SK-N-SH treated with all-trans-retinoic acid at 6 μM for 48 hours (cell line): ENCODE measurements around the gene DPYSL4.

Source experiments
- ATAC-seq: fragments of 200-7000 bp; cut with Tn5 transposase; 3 replicates; pipeline ENCODE4 v1.9.1; 2020; ENCODE audit warnings: mild to moderate bottlenecking, moderate library complexity
- ARNTL ChIP-seq: fragments of 450-650 bp; formaldehyde crosslinking; IDR thresholded peaks from 2 replicates; pipeline ENCODE4 v1.5.0; 2020; ENCODE audit warnings: low read depth, mild to moderate bottlenecking, moderate library complexity, borderline replicate concordance
- BACH2 ChIP-seq: fragments of 250-450 bp; sonication (Bioruptor Pico); IDR thresholded peaks from 2 replicates; pipeline ENCODE4 v1.9.0; 2021; ENCODE audit warnings: mild to moderate bottlenecking, borderline replicate concordance
- CREB5 ChIP-seq: fragments of 250-450 bp; sonication (Bioruptor Pico); IDR thresholded peaks from 2 replicates; pipeline ENCODE4 v1.5.1; 2020; ENCODE audit warnings: low read depth, mild to moderate bottlenecking, moderate library complexity
- CSDC2 ChIP-seq: fragments of 250-450 bp; sonication (Bioruptor Pico); IDR thresholded peaks from 2 replicates; pipeline ENCODE4 v1.5.0; 2020; ENCODE audit warnings: mild to moderate bottlenecking, moderate library complexity
- ESRRG ChIP-seq: fragments of 250-450 bp; sonication (Bioruptor Pico); IDR thresholded peaks from 2 replicates; pipeline ENCODE4 v1.6.1; 2021; ENCODE audit warnings: mild to moderate bottlenecking
- ISL1 ChIP-seq: fragments of 250-450 bp; sonication (Bioruptor Pico); IDR thresholded peaks from 2 replicates; pipeline ENCODE4 v2.1.2; 2022; ENCODE audit warnings: mild to moderate bottlenecking, moderate library complexity
- OSR1 ChIP-seq: fragments of 250-450 bp; sonication (Bioruptor Pico); IDR thresholded peaks from 2 replicates; pipeline ENCODE4 v1.8.0; 2022; ENCODE audit warnings: moderate library complexity, mild to moderate bottlenecking, inconsistent platforms
- POU6F1 ChIP-seq: fragments of 250-450 bp; sonication (Bioruptor Pico); IDR thresholded peaks from 2 replicates; pipeline ENCODE4 v1.8.0; 2021; ENCODE audit warnings: low read depth, mild to moderate bottlenecking, moderate library complexity, borderline replicate concordance
- PPARA ChIP-seq: fragments of 250-450 bp; sonication (Bioruptor Pico); IDR thresholded peaks from 2 replicates; pipeline ENCODE4 v1.5.0; 2020; ENCODE audit warnings: mild to moderate bottlenecking, borderline replicate concordance
- RARB ChIP-seq: fragments of 250-450 bp; sonication (Bioruptor Pico); IDR thresholded peaks from 2 replicates; pipeline ENCODE4 v1.8.0; 2021; ENCODE audit warnings: mild to moderate bottlenecking, moderate library complexity
- TCF4 ChIP-seq: fragments of 250-450 bp; sonication (Bioruptor Pico); IDR thresholded peaks from 2 replicates; pipeline ENCODE4 v1.8.0; 2021; ENCODE audit warnings: mild to moderate bottlenecking, moderate library complexity, borderline replicate concordance
- ZC3H10 ChIP-seq: fragments of 250-450 bp; sonication (Bioruptor Pico); IDR thresholded peaks from 2 replicates; pipeline ENCODE4 v1.5.1; 2021; ENCODE audit warnings: mild to moderate bottlenecking, moderate library complexity
- ZFP3 ChIP-seq: fragments of 250-450 bp; sonication (Bioruptor Pico); IDR thresholded peaks from 2 replicates; pipeline ENCODE4 v1.5.0; 2020; ENCODE audit warnings: mild to moderate bottlenecking, moderate library complexity
- ZFP30 ChIP-seq: fragments of 450-650 bp; formaldehyde crosslinking; IDR thresholded peaks from 2 replicates; pipeline ENCODE4 v1.5.0; 2022; ENCODE audit warnings: mild to moderate bottlenecking, moderate library complexity
- ZNF565 ChIP-seq: fragments of 450-650 bp; formaldehyde crosslinking; conservative IDR thresholded peaks from 2 replicates; pipeline ENCODE4 v1.5.0; 2020; ENCODE audit warnings: low read depth, mild to moderate bottlenecking, moderate library complexity
- ZNF70 ChIP-seq: fragments of 450-650 bp; formaldehyde crosslinking; IDR thresholded peaks from 2 replicates; pipeline ENCODE4 v1.5.0; 2020; ENCODE audit warnings: mild to moderate bottlenecking, moderate library complexity
- ZNF8 ChIP-seq: fragments of 450-650 bp; formaldehyde crosslinking; IDR thresholded peaks from 2 replicates; pipeline ENCODE4 v1.5.0; 2020; ENCODE audit warnings: mild to moderate bottlenecking, moderate library complexity
- TF ChIP-seq, protein P1 (sequence below): fragments of 250-450 bp; sonication (Bioruptor Pico); IDR thresholded peaks from 2 replicates; pipeline ENCODE4 v1.8.0; 2020; ENCODE audit warnings: mild to moderate bottlenecking, moderate library complexity, borderline replicate concordance
- TF ChIP-seq, protein P2 (sequence below): fragments of 250-450 bp; sonication (Bioruptor Pico); IDR thresholded peaks from 2 replicates; pipeline ENCODE4 v1.5.1; 2021; ENCODE audit warnings: mild to moderate bottlenecking, moderate library complexity

Gene DPYSL4

GRCh38 chr10:132186488-132187429 is at the start of gene DPYSL4:
TSS of gene DPYSL4 (plus strand) at chr10:132186948. CDS start at chr10:132187064, 116 bp downstream.
- peak; percentile 61 for ATAC-seq
- TF ChIP-seq, protein P1, sequence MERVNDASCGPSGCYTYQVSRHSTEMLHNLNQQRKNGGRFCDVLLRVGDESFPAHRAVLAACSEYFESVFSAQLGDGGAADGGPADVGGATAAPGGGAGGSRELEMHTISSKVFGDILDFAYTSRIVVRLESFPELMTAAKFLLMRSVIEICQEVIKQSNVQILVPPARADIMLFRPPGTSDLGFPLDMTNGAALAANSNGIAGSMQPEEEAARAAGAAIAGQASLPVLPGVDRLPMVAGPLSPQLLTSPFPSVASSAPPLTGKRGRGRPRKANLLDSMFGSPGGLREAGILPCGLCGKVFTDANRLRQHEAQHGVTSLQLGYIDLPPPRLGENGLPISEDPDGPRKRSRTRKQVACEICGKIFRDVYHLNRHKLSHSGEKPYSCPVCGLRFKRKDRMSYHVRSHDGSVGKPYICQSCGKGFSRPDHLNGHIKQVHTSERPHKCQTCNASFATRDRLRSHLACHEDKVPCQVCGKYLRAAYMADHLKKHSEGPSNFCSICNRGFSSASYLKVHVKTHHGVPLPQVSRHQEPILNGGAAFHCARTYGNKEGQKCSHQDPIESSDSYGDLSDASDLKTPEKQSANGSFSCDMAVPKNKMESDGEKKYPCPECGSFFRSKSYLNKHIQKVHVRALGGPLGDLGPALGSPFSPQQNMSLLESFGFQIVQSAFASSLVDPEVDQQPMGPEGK (CRISPR knock-in tag), result peak; percentile 38; the same call in 1 of the 2 replicates
- TF ChIP-seq ISL1 (CRISPR knock-in tag) (no peak), ARNTL (CRISPR knock-in tag) (no peak)

- no peak for ATAC-seq
- no peak for TF ChIP-seq CREB5
- TF ChIP-seq, protein P1 (CRISPR knock-in tag), result no peak
- no peak for TF ChIP-seq ESRRG (CRISPR knock-in tag)
- TF ChIP-seq, all 23 proteins: peak for 0
These were observed 49.4 kb upstream of the DPYSL4 start for GRCh38 chr10:132137111-132138072.

DNA sequence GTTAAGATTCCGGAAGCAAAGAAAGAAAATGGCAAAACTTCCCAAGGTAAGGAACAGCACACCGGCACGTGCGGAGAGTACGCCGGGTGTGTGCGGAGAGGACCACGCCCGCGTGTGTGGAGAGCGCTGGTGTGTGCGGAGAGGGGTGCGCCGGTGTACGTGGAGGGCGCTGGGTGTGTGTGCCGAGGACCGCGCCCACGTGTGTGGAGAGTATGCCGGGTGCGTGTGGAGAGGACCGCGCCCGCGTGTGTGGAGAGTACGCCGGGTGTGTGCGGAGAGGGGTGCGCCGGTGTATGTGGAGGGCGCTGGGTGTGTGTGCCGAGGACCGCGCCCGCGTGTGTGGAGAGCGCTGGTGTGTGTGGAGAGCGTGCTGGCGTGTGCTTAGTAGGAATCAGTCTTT is 48.6 kb upstream of the DPYSL4 start:
- TF ChIP-seq BACH2 (no peak), OSR1 (CRISPR knock-in tag) (no peak), ZNF8 (CRISPR knock-in tag) (no peak), ZC3H10 (CRISPR knock-in tag) (no peak), POU6F1 (no peak), TCF4 (CRISPR knock-in tag) (no peak), ZFP3 (CRISPR knock-in tag) (no peak), ZFP30 (CRISPR knock-in tag) (no peak), RARB (CRISPR knock-in tag) (no peak), ARNTL (CRISPR knock-in tag) (no peak), ZNF565 (CRISPR knock-in tag) (no peak), ESRRG (CRISPR knock-in tag) (no peak)
- no peak for ATAC-seq

DNA sequence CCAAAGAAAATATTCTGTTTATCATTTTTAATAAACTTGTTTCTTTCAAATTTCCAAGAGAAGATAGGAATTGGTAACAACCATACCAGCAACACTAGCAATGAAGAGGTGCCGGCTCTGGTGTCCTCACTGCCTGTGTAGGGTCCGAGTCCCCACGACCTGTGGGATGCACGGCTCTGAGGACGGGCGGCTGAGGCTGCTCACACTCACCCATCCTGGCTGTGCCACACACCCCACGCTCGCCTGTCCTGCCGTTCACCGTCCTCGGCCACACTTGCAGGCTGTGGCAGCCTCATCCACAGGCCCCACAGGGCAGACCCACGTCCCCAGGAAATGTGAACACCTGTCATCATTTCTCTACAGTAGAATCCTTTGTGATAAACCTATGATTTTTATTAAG is 48.2 kb upstream of the DPYSL4 start:
- no peak for TF ChIP-seq OSR1 (CRISPR knock-in tag)
- TF ChIP-seq, all 23 proteins: peak for 0
- ATAC-seq, result no peak

- no peak for TF ChIP-seq ARNTL (CRISPR knock-in tag)
- TF ChIP-seq PPARA (CRISPR knock-in tag), result no peak
- no peak for TF ChIP-seq CSDC2 (CRISPR knock-in tag)
- no peak for TF ChIP-seq RARB (CRISPR knock-in tag)
- TF ChIP-seq ZNF70 (CRISPR knock-in tag), result no peak
- TF ChIP-seq BACH2, result no peak
- TF ChIP-seq, protein P2, sequence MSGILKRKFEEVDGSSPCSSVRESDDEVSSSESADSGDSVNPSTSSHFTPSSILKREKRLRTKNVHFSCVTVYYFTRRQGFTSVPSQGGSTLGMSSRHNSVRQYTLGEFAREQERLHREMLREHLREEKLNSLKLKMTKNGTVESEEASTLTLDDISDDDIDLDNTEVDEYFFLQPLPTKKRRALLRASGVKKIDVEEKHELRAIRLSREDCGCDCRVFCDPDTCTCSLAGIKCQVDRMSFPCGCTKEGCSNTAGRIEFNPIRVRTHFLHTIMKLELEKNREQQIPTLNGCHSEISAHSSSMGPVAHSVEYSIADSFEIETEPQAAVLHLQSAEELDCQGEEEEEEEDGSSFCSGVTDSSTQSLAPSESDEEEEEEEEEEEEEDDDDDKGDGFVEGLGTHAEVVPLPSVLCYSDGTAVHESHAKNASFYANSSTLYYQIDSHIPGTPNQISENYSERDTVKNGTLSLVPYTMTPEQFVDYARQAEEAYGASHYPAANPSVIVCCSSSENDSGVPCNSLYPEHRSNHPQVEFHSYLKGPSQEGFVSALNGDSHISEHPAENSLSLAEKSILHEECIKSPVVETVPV (CRISPR knock-in tag), result no peak
- no peak for TF ChIP-seq OSR1 (CRISPR knock-in tag)
- TF ChIP-seq ZFP3 (CRISPR knock-in tag), result no peak
- no peak for TF ChIP-seq ESRRG (CRISPR knock-in tag)
- no peak for ATAC-seq
These were observed 47.2 kb upstream of the DPYSL4 start for GRCh38 chr10:132139526-132139925.
